Mucosa of rectum (tissue), 2 donors: Measurements from ENCODE around the gene FNBP1L.

Experiments
- H3K27ac ChIP-seq, 2 donors: one replicate each; pipeline ENCODE4 v1.7.0; 2013; ENCODE audit warnings: inconsistent platforms in 2 of 2, low read depth in 2 of 2, low read length in 2 of 2
- H3K27me3 ChIP-seq, 2 donors: one replicate each; pipeline ENCODE4 v1.7.0; 2013; ENCODE audit warnings: low read length in 2 of 2; ENCODE audit not compliant: control insufficient read depth in 2 of 2, insufficient read depth in 2 of 2
- H3K36me3 ChIP-seq, 2 donors: one replicate each; pipeline ENCODE4 v1.7.0; 2013; ENCODE audit warnings: low read length in 2 of 2; ENCODE audit not compliant: control insufficient read depth in 2 of 2, insufficient read depth in 2 of 2
- H3K4me1 ChIP-seq, 2 donors: one replicate each; pipeline ENCODE4 v1.7.0; 2013; ENCODE audit warnings: low read length in 2 of 2, mild to moderate bottlenecking in 1 of 2; ENCODE audit not compliant: control insufficient read depth in 2 of 2, insufficient read depth in 2 of 2
- H3K4me3 ChIP-seq, 2 donors: one replicate each; pipeline ENCODE4 v1.7.0; 2013; ENCODE audit warnings: low read length in 2 of 2
- H3K9ac ChIP-seq, 2 donors: one replicate each; pipeline ENCODE4 v1.7.0; 2013; ENCODE audit warnings: low read length in 2 of 2, low read depth in 1 of 2, mild to moderate bottlenecking in 1 of 2
- H3K9me3 ChIP-seq, 2 donors: one replicate each; pipeline ENCODE4 v1.7.0; 2013; ENCODE audit warnings: low read length in 2 of 2; ENCODE audit not compliant: control insufficient read depth in 2 of 2
- donor health status: healthy.
- donor health status: Normal muscosa, but diverticular disease.

Gene FNBP1L

DNA sequence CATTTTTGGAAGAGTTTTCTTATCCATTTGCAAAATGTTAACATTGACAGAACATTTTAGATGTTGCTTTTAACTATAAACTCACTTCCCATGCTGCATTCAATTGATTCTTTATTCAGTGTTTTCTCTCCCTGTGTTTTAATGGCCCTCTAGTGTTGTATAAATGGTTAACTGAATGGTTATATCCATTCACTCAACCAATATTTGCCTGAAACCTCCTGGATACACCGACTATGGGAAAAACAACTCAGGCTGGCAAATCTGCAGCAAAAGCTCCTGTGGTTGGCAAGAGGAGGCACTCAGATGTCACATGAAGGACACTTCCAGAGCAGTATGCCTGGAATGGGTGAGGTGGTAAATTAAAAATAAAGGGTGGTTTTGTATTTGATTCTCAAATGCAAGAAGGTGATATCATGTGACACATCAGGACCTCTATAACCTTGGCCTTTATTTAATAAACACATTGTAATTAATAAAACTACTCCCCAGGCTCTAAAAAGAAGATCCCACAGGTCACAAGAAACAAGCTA lies 126.1 kb downstream of the FNBP1L start:
- peak overlapping the region in 1 of 2 donors; percentile 2 for H3K9ac ChIP-seq
- H3K27me3 ChIP-seq = no peaks in the 10 kb centered on the region
- H3K36me3 ChIP-seq = peaks cover 62 to 69% of the 10 kb centered on the region in 2 donors
- peak overlapping the region in 1 of 2 donors; percentile 23 for H3K27ac ChIP-seq
- no peak overlapping the region for H3K4me3 ChIP-seq
- H3K9me3 ChIP-seq = no peaks in the 10 kb centered on the region
- peaks cover 11 to 15% of the 10 kb centered on the region in 2 donors for H3K4me1 ChIP-seq

DNA sequence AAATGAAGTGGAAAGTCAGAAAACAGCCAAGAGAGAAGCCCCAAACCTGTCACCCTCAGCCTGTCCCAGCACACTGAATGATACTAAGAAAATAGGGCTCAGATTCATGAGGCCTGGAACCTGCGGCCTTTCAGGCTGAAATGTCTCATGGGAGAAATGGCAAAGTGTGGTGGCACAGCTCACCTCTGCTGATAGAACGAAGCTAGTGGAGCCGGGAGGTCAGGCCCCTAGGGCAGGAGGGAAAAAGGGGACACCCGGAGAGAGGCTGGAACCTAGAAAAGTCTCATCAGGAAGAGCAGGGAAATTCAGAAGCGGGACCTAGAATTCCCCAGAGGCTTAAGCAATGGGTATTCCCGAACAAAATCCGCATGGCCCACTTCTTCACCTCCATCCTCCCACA lies 126.6 kb downstream of the FNBP1L start:
- no peak overlapping the region for H3K4me3 ChIP-seq
- H3K27ac ChIP-seq = no peak overlapping the region
- no peaks in the 10 kb centered on the region for H3K9me3 ChIP-seq
- peaks cover 16 to 20% of the 10 kb centered on the region in 2 donors for H3K4me1 ChIP-seq
- peak overlapping the region in 1 of 2 donors; percentile 2 for H3K9ac ChIP-seq
- H3K36me3 ChIP-seq = peaks cover 57 to 65% of the 10 kb centered on the region in 2 donors
- no peaks in the 10 kb centered on the region for H3K27me3 ChIP-seq

- Histone ChIP-seq H3K4me1 (peaks cover 21 to 25% of the 10 kb centered on the region in 2 donors), H3K27ac (no peak overlapping the region), H3K4me3 (no peak overlapping the region), H3K36me3 (peaks cover 54 to 65% of the 10 kb centered on the region in 2 donors), H3K27me3 (no peaks in the 10 kb centered on the region), H3K9me3 (no peaks in the 10 kb centered on the region), H3K9ac (no peak overlapping the region)
These were observed 127.1 kb downstream of the FNBP1L start for GRCh38 chr1:93574991-93575390.

- no peak overlapping the region for H3K4me3 ChIP-seq
- H3K27me3 ChIP-seq = no peaks in the 10 kb centered on the region
- H3K9me3 ChIP-seq = no peaks in the 10 kb centered on the region
- H3K9ac ChIP-seq = no peak overlapping the region
- H3K4me1 ChIP-seq = peaks cover 25 to 31% of the 10 kb centered on the region in 2 donors
- H3K36me3 ChIP-seq = peaks cover 46 to 58% of the 10 kb centered on the region in 2 donors
- H3K27ac ChIP-seq = no peak overlapping the region
These were observed 127.8 kb downstream of the FNBP1L start for GRCh38 chr1:93575621-93576284.

DNA sequence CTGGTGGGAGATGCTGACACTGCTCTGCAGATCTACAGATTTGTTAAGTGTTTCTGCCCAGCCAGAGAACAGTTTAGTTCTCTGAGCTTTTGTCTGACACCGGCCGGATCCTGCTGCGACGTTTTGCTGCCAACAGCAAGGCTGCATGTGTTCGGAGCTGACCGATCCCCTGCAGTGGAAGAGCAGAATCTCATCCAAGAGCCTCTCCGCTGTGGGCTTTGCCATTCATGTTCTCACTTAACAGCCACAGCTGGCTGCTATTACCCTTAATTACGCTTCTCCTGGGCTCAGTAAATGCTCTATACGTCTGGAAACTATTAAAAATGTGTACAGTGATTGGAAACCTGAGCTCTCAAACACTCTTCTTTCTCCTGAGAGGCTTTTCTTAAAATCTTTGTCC lies 128.4 kb downstream of the FNBP1L start:
- H3K9ac ChIP-seq = no peak overlapping the region
- peaks cover 25 to 33% of the 10 kb centered on the region in 2 donors for H3K4me1 ChIP-seq
- H3K27ac ChIP-seq = no peak overlapping the region
- no peak overlapping the region for H3K4me3 ChIP-seq
- peaks cover 43 to 55% of the 10 kb centered on the region in 2 donors for H3K36me3 ChIP-seq
- no peaks in the 10 kb centered on the region for H3K9me3 ChIP-seq
- H3K27me3 ChIP-seq = no peaks in the 10 kb centered on the region

DNA sequence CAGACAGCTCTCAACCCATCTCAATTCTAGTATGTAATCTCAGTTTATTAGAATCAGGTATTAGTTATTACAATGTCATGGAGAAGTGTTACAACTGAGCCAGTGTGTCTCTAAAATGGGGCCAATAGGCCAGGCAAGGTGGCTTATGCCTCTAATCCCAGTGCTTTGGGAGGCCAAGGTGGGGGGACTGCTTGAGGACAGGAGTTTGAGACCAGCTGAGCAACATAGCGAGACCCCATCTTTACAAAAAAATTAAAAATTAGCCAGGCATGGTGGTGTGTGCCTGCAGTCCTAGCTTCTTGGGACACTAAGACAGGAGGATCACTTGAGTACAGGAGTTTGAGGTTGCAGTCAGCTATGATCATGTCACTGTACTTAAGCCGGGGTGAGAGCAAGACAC lies 128.8 kb downstream of the FNBP1L start:
- no peak overlapping the region for H3K4me3 ChIP-seq
- peaks cover 39 to 52% of the 10 kb centered on the region in 2 donors for H3K36me3 ChIP-seq
- no peaks in the 10 kb centered on the region for H3K9me3 ChIP-seq
- H3K4me1 ChIP-seq = peaks cover 25 to 33% of the 10 kb centered on the region in 2 donors
- no peak overlapping the region for H3K9ac ChIP-seq
- no peak overlapping the region for H3K27ac ChIP-seq
- H3K27me3 ChIP-seq = no peaks in the 10 kb centered on the region

- peaks cover 34 to 49% of the 10 kb centered on the region in 2 donors for H3K36me3 ChIP-seq
- H3K4me1 ChIP-seq = peaks cover 29 to 40% of the 10 kb centered on the region in 2 donors
- no peak overlapping the region for H3K9ac ChIP-seq
- H3K9me3 ChIP-seq = no peaks in the 10 kb centered on the region
- H3K4me3 ChIP-seq = no peak overlapping the region
- no peaks in the 10 kb centered on the region for H3K27me3 ChIP-seq
- peak overlapping the region in 1 of 2 donors; percentile 9 for H3K27ac ChIP-seq
These were observed 129.9 kb downstream of the FNBP1L start for GRCh38 chr1:93577536-93578432.

DNA sequence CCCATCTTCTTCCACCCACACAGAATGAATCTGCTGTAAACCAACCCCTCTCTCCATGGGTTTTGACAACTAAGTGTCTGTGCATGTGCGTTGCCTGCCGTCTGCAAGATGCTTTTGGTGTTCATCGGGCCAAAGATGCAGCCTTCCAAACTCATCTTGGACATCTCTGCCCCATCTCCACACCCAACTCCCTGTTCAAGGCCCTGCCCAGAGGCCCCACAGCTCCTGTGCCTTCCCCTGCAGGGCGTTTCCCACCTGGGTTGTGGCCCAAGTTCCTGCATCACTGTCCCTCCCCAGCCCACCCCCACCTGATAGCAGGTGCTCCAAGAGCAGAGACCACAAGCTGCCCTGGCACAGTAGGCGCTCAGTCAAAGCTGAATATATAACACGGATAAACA lies 130.5 kb downstream of the FNBP1L start:
- no peaks in the 10 kb centered on the region for H3K27me3 ChIP-seq
- H3K9me3 ChIP-seq = no peaks in the 10 kb centered on the region
- H3K36me3 ChIP-seq = peaks cover 32 to 47% of the 10 kb centered on the region in 2 donors
- no peak overlapping the region for H3K4me3 ChIP-seq
- peaks cover 31 to 42% of the 10 kb centered on the region in 2 donors for H3K4me1 ChIP-seq
- H3K27ac ChIP-seq = peak overlapping the region in 1 of 2 donors; percentile 9
- no peak overlapping the region for H3K9ac ChIP-seq

DNA sequence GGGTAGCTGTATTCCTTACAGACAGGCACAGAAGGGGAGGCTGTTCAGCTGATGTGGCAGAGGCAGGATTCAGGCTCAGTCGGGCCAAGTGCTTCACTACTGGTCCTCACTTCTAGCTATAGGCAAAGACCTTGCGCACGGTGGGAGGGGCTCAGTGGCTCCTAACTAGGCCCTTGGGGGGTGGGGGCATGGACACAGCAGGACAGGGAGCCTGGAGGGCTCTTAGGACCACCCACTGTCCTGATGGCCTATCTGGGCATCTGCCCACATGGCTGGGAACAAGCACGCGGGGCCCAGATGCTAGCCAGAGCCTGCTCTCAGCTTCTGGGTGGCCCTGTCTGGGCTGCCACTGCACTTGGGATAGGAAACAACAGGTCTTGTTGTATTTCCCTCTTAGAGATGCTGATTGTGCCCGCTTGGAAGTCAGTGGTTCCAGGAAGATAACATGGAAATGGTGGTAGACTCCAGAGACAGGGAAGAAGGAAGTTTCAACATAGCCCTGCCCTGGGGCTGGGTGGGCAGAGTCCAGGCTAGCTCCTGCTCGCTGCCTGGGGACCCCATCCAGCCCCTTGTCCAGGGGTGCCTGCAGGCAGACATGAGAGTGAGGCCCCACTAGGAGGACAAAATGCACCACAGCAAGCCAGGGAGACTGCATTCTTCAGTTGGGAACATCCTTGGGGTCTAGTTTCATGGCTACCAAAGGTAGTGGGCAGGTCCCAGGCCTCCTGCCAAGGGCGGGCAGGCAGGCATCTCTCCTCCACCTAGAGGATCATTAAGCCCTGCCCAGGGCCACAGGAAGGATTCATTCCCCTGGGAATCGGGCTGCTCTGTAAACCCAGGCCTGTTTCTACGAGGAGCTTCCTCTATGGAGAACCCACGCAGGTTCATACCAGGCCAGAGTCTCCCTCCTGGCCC lies 131.2 kb downstream of the FNBP1L start:
- Histone ChIP-seq H3K4me1 (peaks cover 33 to 49% of the 10 kb centered on the region in 2 donors), H3K4me3 (peak overlapping the region; percentile 2 to 55), H3K27ac (peak overlapping the region; percentile 82 to 83), H3K9me3 (no peaks in the 10 kb centered on the region), H3K9ac (peak overlapping the region; percentile 49 to 64), H3K36me3 (peaks cover 32 to 44% of the 10 kb centered on the region in 2 donors), H3K27me3 (no peaks in the 10 kb centered on the region)
